Bladder microvascular endothelial cell (primary cell): ENCODE data around the gene HUWE1. TPM values are rescaled to one million over a fixed set of nuclear protein-coding genes. Genes with fewer than 3 reads are reported as not detected.

Experiments used
- total RNA-seq: library from RNA; depleted of rRNA; stranded (reverse); fragments of >200 nt; gene quantifications from 2 replicates; pipeline ENCODE4 v1.2.3, GENCODE V29; 2014

Gene HUWE1, protein sequence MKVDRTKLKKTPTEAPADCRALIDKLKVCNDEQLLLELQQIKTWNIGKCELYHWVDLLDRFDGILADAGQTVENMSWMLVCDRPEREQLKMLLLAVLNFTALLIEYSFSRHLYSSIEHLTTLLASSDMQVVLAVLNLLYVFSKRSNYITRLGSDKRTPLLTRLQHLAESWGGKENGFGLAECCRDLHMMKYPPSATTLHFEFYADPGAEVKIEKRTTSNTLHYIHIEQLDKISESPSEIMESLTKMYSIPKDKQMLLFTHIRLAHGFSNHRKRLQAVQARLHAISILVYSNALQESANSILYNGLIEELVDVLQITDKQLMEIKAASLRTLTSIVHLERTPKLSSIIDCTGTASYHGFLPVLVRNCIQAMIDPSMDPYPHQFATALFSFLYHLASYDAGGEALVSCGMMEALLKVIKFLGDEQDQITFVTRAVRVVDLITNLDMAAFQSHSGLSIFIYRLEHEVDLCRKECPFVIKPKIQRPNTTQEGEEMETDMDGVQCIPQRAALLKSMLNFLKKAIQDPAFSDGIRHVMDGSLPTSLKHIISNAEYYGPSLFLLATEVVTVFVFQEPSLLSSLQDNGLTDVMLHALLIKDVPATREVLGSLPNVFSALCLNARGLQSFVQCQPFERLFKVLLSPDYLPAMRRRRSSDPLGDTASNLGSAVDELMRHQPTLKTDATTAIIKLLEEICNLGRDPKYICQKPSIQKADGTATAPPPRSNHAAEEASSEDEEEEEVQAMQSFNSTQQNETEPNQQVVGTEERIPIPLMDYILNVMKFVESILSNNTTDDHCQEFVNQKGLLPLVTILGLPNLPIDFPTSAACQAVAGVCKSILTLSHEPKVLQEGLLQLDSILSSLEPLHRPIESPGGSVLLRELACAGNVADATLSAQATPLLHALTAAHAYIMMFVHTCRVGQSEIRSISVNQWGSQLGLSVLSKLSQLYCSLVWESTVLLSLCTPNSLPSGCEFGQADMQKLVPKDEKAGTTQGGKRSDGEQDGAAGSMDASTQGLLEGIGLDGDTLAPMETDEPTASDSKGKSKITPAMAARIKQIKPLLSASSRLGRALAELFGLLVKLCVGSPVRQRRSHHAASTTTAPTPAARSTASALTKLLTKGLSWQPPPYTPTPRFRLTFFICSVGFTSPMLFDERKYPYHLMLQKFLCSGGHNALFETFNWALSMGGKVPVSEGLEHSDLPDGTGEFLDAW (N-terminal part only)
- total RNA-seq = 57.1 and 126 TPM in 2 replicates

DNA sequence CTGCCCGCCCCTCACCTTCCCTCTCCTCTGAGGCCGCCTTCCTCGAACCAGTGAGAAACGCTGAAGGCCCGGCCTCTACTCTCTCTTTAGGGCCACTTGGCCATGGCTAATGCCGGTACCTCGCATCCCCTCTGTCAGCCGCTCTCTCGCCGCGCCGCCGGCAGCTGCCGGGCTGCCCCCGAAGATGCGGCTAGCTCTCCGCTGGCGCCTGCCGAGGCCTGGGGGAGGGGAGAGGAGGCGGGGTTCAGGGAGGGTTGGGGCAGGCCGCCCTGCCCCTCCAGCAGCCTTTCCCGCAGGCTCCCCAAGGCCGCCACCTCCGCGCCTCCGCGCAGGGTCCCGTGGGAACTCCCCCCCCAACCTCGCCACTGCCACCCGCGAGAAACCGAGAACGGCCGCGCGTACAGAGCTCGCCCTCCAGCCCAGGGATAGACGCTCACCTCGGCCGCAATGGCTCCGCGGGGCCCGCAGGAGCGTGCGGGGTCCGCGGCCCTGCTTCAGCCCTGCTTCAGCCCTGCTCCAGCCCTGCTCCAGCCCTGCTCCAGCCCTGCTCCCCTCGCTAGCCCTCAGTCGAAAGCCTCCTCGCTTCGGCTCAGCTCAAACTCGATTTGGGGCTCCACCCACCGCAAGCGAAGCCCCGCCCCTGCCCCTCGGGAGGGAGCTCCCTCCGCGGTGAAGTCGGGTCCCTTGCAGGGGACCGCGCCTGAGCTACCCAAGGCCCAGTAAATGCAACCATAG, at the start of gene HUWE1:
Gene HUWE1, minus strand, starts transcription at position 569 of the 735 bp plus-strand sequence. CDS start 32,612 bp downstream, outside the sequence.

